GM12891 (cell line): Measurements from ENCODE around the gene BCO1.

Experiments used
- POLR2A ChIP-seq: IDR thresholded peaks from 2 replicates; pipeline ENCODE4 v1.6.1; 2011; ENCODE audit warnings: low read depth, low read length, control low read depth
- POLR2AphosphoS5 ChIP-seq: IDR thresholded peaks from 2 replicates; pipeline ENCODE4 v1.6.1; 2011; ENCODE audit warnings: low read depth, low read length, control low read depth
- POU2F2 ChIP-seq: IDR thresholded peaks from 2 replicates; pipeline ENCODE4 v1.6.1; 2011; ENCODE audit warnings: low read depth, mild to moderate bottlenecking, control low read depth, low read length, moderate library complexity
- TAF1 ChIP-seq: IDR thresholded peaks from 2 replicates; pipeline ENCODE4 v1.6.1; 2011; ENCODE audit warnings: low read depth, low read length, control low read depth

DNA sequence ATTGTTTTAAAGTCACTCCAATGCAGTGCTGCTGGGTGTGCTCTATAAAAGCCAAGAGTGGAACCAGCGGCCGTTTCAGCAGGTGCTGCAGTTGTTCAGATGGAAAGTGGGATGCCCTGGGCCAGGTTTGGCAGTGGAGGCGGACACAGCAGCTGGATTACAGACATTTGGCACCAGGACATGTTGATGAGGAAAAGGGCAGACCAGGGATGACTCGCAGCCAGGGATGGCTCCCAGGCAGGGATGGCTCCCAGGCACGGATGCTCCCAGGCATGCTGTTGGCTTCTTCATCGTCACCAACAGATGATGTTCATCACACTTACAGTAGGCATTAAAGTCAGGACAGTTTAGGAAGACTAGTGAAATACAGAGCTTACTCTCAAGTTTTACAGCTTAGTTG lies 86.3 kb downstream of the BCO1 start:
- no peak for TF ChIP-seq TAF1
- TF ChIP-seq POLR2A, result no peak
- TF ChIP-seq POLR2AphosphoS5, result no peak
- TF ChIP-seq POU2F2, result no peak
